ENCODE results near the gene BACE1-AS. TPM values are rescaled to one million over a fixed set of nuclear protein-coding genes. Genes with fewer than 3 reads are reported as not detected.
A peak's percentile ranks its signal among the peaks of the same experiment; 100 is the strongest.

The BACE1-AS gene
- total RNA-seq, 3 donors from 2014 or later (not counting 1 experiment from before 2014, with no cell fraction given) = 2.1 to 4.1 (median 2.4) TPM

- Histone ChIP-seq H3K27ac (ENCODE audit: low read length) (no peak overlapping the region), H3K4me3 (ENCODE audit: low read length) (no peak overlapping the region), H3K27me3 (ENCODE audit: control insufficient read depth, insufficient read depth, low read length) (no peaks in the 10 kb centered on the region), H3K36me3 (ENCODE audit: control insufficient read depth, insufficient read depth, low read length) (no peaks in the 10 kb centered on the region), H3K9me3 (ENCODE audit: control insufficient read depth, insufficient read depth, low read length) (no peaks in the 10 kb centered on the region), H3K4me1 (ENCODE audit: control insufficient read depth, insufficient read depth, low read length) (no peaks in the 10 kb centered on the region)
- WGBS (ENCODE audit: insufficient coverage) = 96% methylated on average over 7 of the region's 7 CpGs
- Mint-ChIP-seq H3K27ac (no peak overlapping the region), H3K36me3 (no peaks in the 10 kb centered on the region), H3K27me3 (ENCODE audit: low read depth in 2 of 2) (peaks cover 26 to 30% of the 10 kb centered on the region in 2 donors), H3K4me1 (no peaks in the 10 kb centered on the region), H3K9me3 (no peaks in the 10 kb centered on the region), H3K4me3 (no peak overlapping the region)
- no peak for TF ChIP-seq CTCF (IDR thresholded peaks at IDR 0.05)
- intact Hi-C loops (cut with micrococcal nuclease) = no loop called here
- no peak for DNase-seq
- no peak for ATAC-seq
These were observed 18.2 kb downstream of the BACE1-AS start for GRCh38 chr11:117309310-117309709.

GRCh38 chr11:117313091-117313490 is 21.9 kb downstream of the BACE1-AS start:
- ATAC-seq (no peak), DNase-seq (no peak)
- no peaks in the 10 kb centered on the region for H3K9me3 Mint-ChIP-seq
- Histone ChIP-seq H3K27ac (ENCODE audit: low read length) (no peak overlapping the region), H3K27me3 (ENCODE audit: control insufficient read depth, insufficient read depth, low read length) (peaks cover 13% of the 10 kb centered on the region), H3K36me3 (ENCODE audit: control insufficient read depth, insufficient read depth, low read length) (no peaks in the 10 kb centered on the region), H3K4me1 (ENCODE audit: control insufficient read depth, insufficient read depth, low read length) (peaks cover 16% of the 10 kb centered on the region), H3K9me3 (ENCODE audit: control insufficient read depth, insufficient read depth, low read length) (no peaks in the 10 kb centered on the region), H3K4me3 (ENCODE audit: low read length) (no peak overlapping the region)
- H3K4me1 Mint-ChIP-seq = peaks cover 0 to 6% of the 10 kb centered on the region in 2 donors
- TF ChIP-seq CTCF (IDR thresholded peaks at IDR 0.05) = no peak
- no peaks in the 10 kb centered on the region for H3K36me3 Mint-ChIP-seq
- H3K27me3 Mint-ChIP-seq (ENCODE audit: low read depth in 2 of 2) = peaks cover 46% of the 10 kb centered on the region in 2 donors
- no peak overlapping the region for H3K27ac Mint-ChIP-seq
- 72% methylated on average over 5 of the region's 5 CpGs for WGBS (ENCODE audit: insufficient coverage)
- intact Hi-C loops (cut with micrococcal nuclease) = no loop called here
- no peak overlapping the region for H3K4me3 Mint-ChIP-seq

GRCh38 chr11:117313828-117314768 is 23.0 kb downstream of the BACE1-AS start:
- intact Hi-C loops (cut with micrococcal nuclease) = no loop called here
- no peaks in the 10 kb centered on the region for H3K9me3 Mint-ChIP-seq
- no peak overlapping the region for H3K4me3 ChIP-seq (ENCODE audit: low read length)
- DNase-seq (no peak), ATAC-seq (no peak)
- TF ChIP-seq CTCF (IDR thresholded peaks at IDR 0.05) = no peak
- H3K36me3 ChIP-seq (ENCODE audit: control insufficient read depth, insufficient read depth, low read length) = no peaks in the 10 kb centered on the region
- no peaks in the 10 kb centered on the region for H3K9me3 ChIP-seq (ENCODE audit: control insufficient read depth, insufficient read depth, low read length)
- peaks cover 13% of the 10 kb centered on the region for H3K27me3 ChIP-seq (ENCODE audit: control insufficient read depth, insufficient read depth, low read length)
- peaks cover 43 to 45% of the 10 kb centered on the region in 2 donors for H3K27me3 Mint-ChIP-seq (ENCODE audit: low read depth in 2 of 2)
- no peak overlapping the region for H3K27ac Mint-ChIP-seq
- 78% methylated on average over 14 of the region's 14 CpGs for WGBS (ENCODE audit: insufficient coverage)
- peak overlapping the region; percentile 49 for H3K4me3 Mint-ChIP-seq
- H3K27ac ChIP-seq (ENCODE audit: low read length) = no peak overlapping the region
- H3K4me1 Mint-ChIP-seq = peaks cover 0 to 6% of the 10 kb centered on the region in 2 donors
- no peaks in the 10 kb centered on the region for H3K36me3 Mint-ChIP-seq
- H3K4me1 ChIP-seq (ENCODE audit: control insufficient read depth, insufficient read depth, low read length) = peaks cover 16% of the 10 kb centered on the region
